A673 (cell line): Measurements from ENCODE around the gene TRIP12. TPM values are rescaled to one million over a fixed set of nuclear protein-coding genes. Genes with fewer than 3 reads are reported as not detected.
"Not testable (repeated sequence)": the region's sequence is repeated elsewhere in the genome, so short reads cannot be mapped to it uniquely, and the experiment has no call there.

Experiments used
- BruUV-seq: library from RNA; stranded (reverse); fragments of 400-500 nt; replicated peaks from 2 replicates; lab custom pipeline; 2021; lab: Mats Ljungman, UMichigan
- CTCF ChIA-PET: fragments of 300-600 bp; sonication (Branson Sonifier 250); formaldehyde crosslinking; loops from one replicate; lab custom pipeline; 2022; ENCODE audit warnings: antibody characterized with exemption; lab: Charles Lee
- POLR2A ChIA-PET: fragments of 300-600 bp; sonication (Branson Sonifier 250); formaldehyde crosslinking; loops from one replicate; lab custom pipeline; 2022; ENCODE audit warnings: antibody characterized with exemption; ENCODE audit not compliant: low non-redundant PET; lab: Charles Lee
- DNase-seq: peaks from one replicate; pipeline ENCODE4 v3.0.0-alpha.2; 2015; ENCODE audit warnings: low spot score
- H3K27ac ChIP-seq: fragments of 200-600 bp; sonication (generic); 2 replicates; pipeline ENCODE4 v1.5.1; 2016; ENCODE audit warnings: mixed run types, low read depth, mild to moderate bottlenecking, mixed read lengths, antibody characterized with exemption, low read length; ENCODE audit not compliant: poor library complexity, severe bottlenecking
- H3K27me3 ChIP-seq: fragments of 200-600 bp; sonication (generic); replicated peaks from 2 replicates; pipeline ENCODE4 v1.6.1; 2017; ENCODE audit warnings: mixed run types, low read depth, mild to moderate bottlenecking, mixed read lengths, antibody characterized with exemption, low read length; ENCODE audit not compliant: insufficient read depth, poor library complexity
- H3K36me3 ChIP-seq: fragments of 200-600 bp; sonication (generic); 2 replicates; pipeline ENCODE4 v1.6.1; 2016; ENCODE audit warnings: mixed run types, mild to moderate bottlenecking, mixed read lengths, antibody characterized with exemption, low read length; ENCODE audit not compliant: insufficient read depth, poor library complexity, severe bottlenecking
- H3K4me1 ChIP-seq: fragments of 200-600 bp; sonication (generic); 2 replicates; pipeline ENCODE4 v1.6.1; 2017; ENCODE audit warnings: mixed run types, mild to moderate bottlenecking, mixed read lengths, antibody characterized with exemption, low read length; ENCODE audit not compliant: insufficient read depth, poor library complexity, severe bottlenecking
- H3K4me3 ChIP-seq: fragments of 200-600 bp; sonication (generic); 2 replicates; pipeline ENCODE4 v1.5.1; 2016; ENCODE audit warnings: low read depth, mixed run types, mild to moderate bottlenecking, mixed read lengths, low read length; ENCODE audit not compliant: poor library complexity, severe bottlenecking
- H3K9me3 ChIP-seq: fragments of 200-600 bp; sonication (generic); 2 replicates; pipeline ENCODE4 v1.6.1; 2016; ENCODE audit warnings: mixed run types, low read depth, mild to moderate bottlenecking, mixed read lengths, antibody characterized with exemption, low read length; ENCODE audit not compliant: poor library complexity, severe bottlenecking
- CTCF ChIP-seq: fragments of 300-800, 200-600 bp; sonication (generic); conservative IDR thresholded peaks from 2 replicates; pipeline ENCODE4 v1.5.1; 2017; ENCODE audit warnings: low read depth, mild to moderate bottlenecking, antibody characterized with exemption, low read length, moderate library complexity, mixed read lengths
- EZH2 ChIP-seq: fragments of 200-600 bp; sonication (generic); IDR thresholded peaks from 2 replicates; pipeline ENCODE4 v1.6.1; 2017; ENCODE audit warnings: borderline replicate concordance, low read depth, mild to moderate bottlenecking, mixed read lengths, antibody characterized with exemption, low read length; ENCODE audit not compliant: poor library complexity, severe bottlenecking
- intact Hi-C: fragments of 100-400 bp; cut with micrococcal nuclease; formaldehyde crosslinking; loops from one replicate; pipeline ENCODE4 v1.10.0; 2022; ENCODE audit not compliant: unreplicated experiment
- total RNA-seq: library from RNA; stranded (reverse); gene quantifications from 2 replicates; pipeline ENCODE4 v1.2.3, GENCODE V29; 2021

Gene TRIP12
- total RNA-seq, 1 experiment from 2014 or later, result 300 TPM

- H3K36me3 ChIP-seq, result peaks cover 78% of the 10 kb centered on the region
- H3K4me3 ChIP-seq, result no peak overlapping the region
- H3K9me3 ChIP-seq, result no peaks in the 10 kb centered on the region
- TF ChIP-seq CTCF (no peak), EZH2 (no peak)
- no peak overlapping the region for H3K27ac ChIP-seq
- BruUV-seq, result no TSS peak
- no peak for DNase-seq
- ChIA-PET POLR2A (no interaction called here), CTCF (no interaction called here)
- H3K27me3 ChIP-seq, result no peaks in the 10 kb centered on the region
- intact Hi-C loops, result no loop called here
- H3K4me1 ChIP-seq, result no peaks in the 10 kb centered on the region
Measured at GRCh38 chr2:229794636-229795035, 127.2 kb downstream of the TRIP12 start.

- DNase-seq, H3K9me3 ChIP-seq, H3K4me1 ChIP-seq, H3K27ac ChIP-seq, BruUV-seq, POLR2A ChIA-PET, H3K27me3 ChIP-seq, H3K4me3 ChIP-seq, CTCF ChIA-PET: not testable (repeated sequence)
- intact Hi-C loops, result loop anchor here (10.0 kb wide), 1 partner anchor 379 kb away; no protein-coding TSS in a partner anchor
- H3K36me3 ChIP-seq, result peaks cover 45% of the 10 kb centered on the region
Measured at GRCh38 chr2:229786289-229786688, 135.5 kb downstream of the TRIP12 start.

- Histone ChIP-seq H3K27me3 (no peaks in the 10 kb centered on the region), H3K9me3 (no peaks in the 10 kb centered on the region), H3K36me3 (peaks cover 34% of the 10 kb centered on the region), H3K4me3 (no peak overlapping the region), H3K27ac (no peak overlapping the region), H3K4me1 (peaks cover 5% of the 10 kb centered on the region)
- intact Hi-C loops, result loop anchor here (10.0 kb wide), 1 partner anchor 380 kb away; no protein-coding TSS in a partner anchor
- TF ChIP-seq CTCF, result no peak
- TF ChIP-seq EZH2, result no peak
- no peak for DNase-seq
- POLR2A ChIA-PET, result no interaction called here
- CTCF ChIA-PET, result no interaction called here
- no TSS peak for BruUV-seq
Measured at GRCh38 chr2:229784791-229785190, 137.0 kb downstream of the TRIP12 start.

GRCh38 chr2:229783108-229783721 lies 138.6 kb downstream of the TRIP12 start:
- Histone ChIP-seq H3K4me1 (peaks cover 5% of the 10 kb centered on the region), H3K9me3 (no peaks in the 10 kb centered on the region), H3K36me3 (peaks cover 34% of the 10 kb centered on the region), H3K4me3 (no peak overlapping the region), H3K27ac (no peak overlapping the region), H3K27me3 (no peaks in the 10 kb centered on the region)
- ChIA-PET POLR2A (interaction anchor here (0.6 kb wide), 1 partner anchor 7 kb away, joined by 5 read pairs; no protein-coding TSS in a partner anchor), CTCF (no interaction called here)
- TF ChIP-seq CTCF (no peak), EZH2 (no peak)
- intact Hi-C loops, result loop anchor here (10.0 kb wide), 1 partner anchor 382 kb away; no protein-coding TSS in a partner anchor
- DNase-seq, result no peak
- BruUV-seq, result no TSS peak
